ENCODE measurements around the gene ABCG1. TPM values are rescaled to one million over a fixed set of nuclear protein-coding genes. Genes with fewer than 3 reads are reported as not detected.

Gene ABCG1
- total and polyA plus RNA-seq, 2 of the 4 experiments (the other 2 are of a cell fraction) = 0.19 to 0.36 TPM

DNA sequence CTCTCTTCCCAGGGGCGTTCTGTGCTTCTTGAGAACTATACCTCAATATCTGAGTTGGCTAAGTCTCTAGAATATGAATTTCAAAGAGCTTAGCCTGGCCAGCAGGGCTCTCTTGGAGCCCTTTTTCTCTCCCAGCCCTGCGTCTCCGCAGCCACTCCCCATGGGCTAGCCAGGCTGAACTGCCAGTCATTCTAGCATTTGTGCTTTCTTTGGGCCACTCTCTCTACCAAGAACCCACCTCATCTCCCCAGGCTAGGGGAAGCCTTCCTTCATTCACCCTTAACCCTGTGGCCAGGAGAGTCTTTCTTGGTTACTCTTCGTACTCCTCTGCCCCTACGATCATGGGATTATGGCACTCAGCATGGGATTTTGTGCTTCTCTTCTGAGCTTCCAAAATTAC is 18.2 kb downstream of the ABCG1 start:
- 92% methylated on average over 2 of the region's 5 CpGs; no CpG with 5 or more reads in 1 of the 2 experiments for WGBS, 2 experiments (ENCODE audit: extremely low coverage in 2 of 2, insufficient read length in 1 of 2)

More for the DNA sequence above, 18.2 kb downstream of the ABCG1 start:
- Histone ChIP-seq H3K4me2 (ENCODE audit: low read depth, low read length) (no peak overlapping the region), H3K23ac (ENCODE audit: low read depth, low read length) (0 out of 2 replicates have a peak overlapping the region, but pooled peaks have one; percentile 14), H2BK5ac (ENCODE audit: low read depth, low read length, poor library complexity, severe bottlenecking) (no peak overlapping the region), H3K4ac (ENCODE audit: low read depth, low read length) (no peak overlapping the region), H3K4me3 (ENCODE audit: insufficient read depth, low read depth, low read length) (no peak overlapping the region), H4K91ac (ENCODE audit: insufficient read depth, low read depth, low read length) (no peak overlapping the region), H2BK120ac (ENCODE audit: low read depth, low read length) (no peak overlapping the region), H3K56ac (ENCODE audit: extremely low read depth, insufficient read depth, low read length) (no peak overlapping the region), H3K27me3 (ENCODE audit: control insufficient read depth, insufficient read depth, low read length) (peaks cover 20% of the 10 kb centered on the region), H4K5ac (ENCODE audit: low read depth, low read length) (no peak overlapping the region), H3K9me3 (ENCODE audit: control insufficient read depth, insufficient read depth, low read length) (no peaks in the 10 kb centered on the region), H4K8ac (ENCODE audit: low read depth in 2 of 2, low read length in 2 of 2) (no peak overlapping the region), H2BK15ac (ENCODE audit: low read depth, low read length) (no peak overlapping the region), H2AFZ (replicated peaks; ENCODE audit: low read length, poor library complexity) (no peak overlapping the region), H2BK20ac (ENCODE audit: low read depth, low read length) (no peak overlapping the region), H3K36me3 (ENCODE audit: control insufficient read depth, insufficient read depth, low read length) (no peaks in the 10 kb centered on the region), H3K27ac (ENCODE audit: insufficient read depth, low read length) (no peak overlapping the region), H2AK5ac (ENCODE audit: low read depth, low read length) (no peak overlapping the region), H3K79me1 (ENCODE audit: low read depth in 1 of 2, low read length in 2 of 2) (no peaks in the 10 kb centered on the region), H3K4me1 (ENCODE audit: control insufficient read depth, insufficient read depth, low read length) (peaks cover 21% of the 10 kb centered on the region), H3K9me1 (ENCODE audit: insufficient read depth, low read length) (0 out of 2 replicates have a peak, but pooled peaks cover 6% of the 10 kb centered on the region), H3K18ac (ENCODE audit: low read depth, low read length) (no peak overlapping the region), H3K9ac (ENCODE audit: low read depth, low read length) (no peak overlapping the region), H4K20me1 (ENCODE audit: insufficient read depth, low read length) (no peaks in the 10 kb centered on the region; the same call in 1 of the 2 replicates), H3K14ac (replicated peaks; ENCODE audit: low read depth, low read length) (no peak overlapping the region), H2AK9ac (replicated peaks; ENCODE audit: low read depth, low read length, poor library complexity) (no peak overlapping the region)
- no peak for TF ChIP-seq SMC3 (IDR thresholded peaks at IDR 0.05; ENCODE audit: low read depth, low read length)
- no peak for TF ChIP-seq RAD21 (IDR thresholded peaks at IDR 0.05; ENCODE audit: low read length)
- no peak for TF ChIP-seq MAFK (IDR thresholded peaks at IDR 0.05; ENCODE audit: low read depth, low read length)
- TF ChIP-seq NFE2L2 (IDR thresholded peaks at IDR 0.05; ENCODE audit: low read depth, low read length) = no peak
- no peak for TF ChIP-seq CEBPB (IDR thresholded peaks at IDR 0.05; ENCODE audit: low read depth, low read length)
- TF ChIP-seq, protein P1, sequence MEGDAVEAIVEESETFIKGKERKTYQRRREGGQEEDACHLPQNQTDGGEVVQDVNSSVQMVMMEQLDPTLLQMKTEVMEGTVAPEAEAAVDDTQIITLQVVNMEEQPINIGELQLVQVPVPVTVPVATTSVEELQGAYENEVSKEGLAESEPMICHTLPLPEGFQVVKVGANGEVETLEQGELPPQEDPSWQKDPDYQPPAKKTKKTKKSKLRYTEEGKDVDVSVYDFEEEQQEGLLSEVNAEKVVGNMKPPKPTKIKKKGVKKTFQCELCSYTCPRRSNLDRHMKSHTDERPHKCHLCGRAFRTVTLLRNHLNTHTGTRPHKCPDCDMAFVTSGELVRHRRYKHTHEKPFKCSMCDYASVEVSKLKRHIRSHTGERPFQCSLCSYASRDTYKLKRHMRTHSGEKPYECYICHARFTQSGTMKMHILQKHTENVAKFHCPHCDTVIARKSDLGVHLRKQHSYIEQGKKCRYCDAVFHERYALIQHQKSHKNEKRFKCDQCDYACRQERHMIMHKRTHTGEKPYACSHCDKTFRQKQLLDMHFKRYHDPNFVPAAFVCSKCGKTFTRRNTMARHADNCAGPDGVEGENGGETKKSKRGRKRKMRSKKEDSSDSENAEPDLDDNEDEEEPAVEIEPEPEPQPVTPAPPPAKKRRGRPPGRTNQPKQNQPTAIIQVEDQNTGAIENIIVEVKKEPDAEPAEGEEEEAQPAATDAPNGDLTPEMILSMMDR (conservative IDR thresholded peaks at IDR 0.05; ENCODE audit: low read depth, low read length) = no peak
- no peak for TF ChIP-seq RFX5 (IDR thresholded peaks at IDR 0.05; ENCODE audit: low read depth, low read length)
- no peak for TF ChIP-seq RCOR1 (IDR thresholded peaks at IDR 0.05; ENCODE audit: insufficient replicate concordance, low read length)
- no peak for TF ChIP-seq POLR2A (IDR thresholded peaks at IDR 0.05; ENCODE audit: low read depth, low read length)
- no peak for TF ChIP-seq BHLHE40 (IDR thresholded peaks at IDR 0.05; ENCODE audit: low read depth, low read length)
- TF ChIP-seq, protein P2, sequence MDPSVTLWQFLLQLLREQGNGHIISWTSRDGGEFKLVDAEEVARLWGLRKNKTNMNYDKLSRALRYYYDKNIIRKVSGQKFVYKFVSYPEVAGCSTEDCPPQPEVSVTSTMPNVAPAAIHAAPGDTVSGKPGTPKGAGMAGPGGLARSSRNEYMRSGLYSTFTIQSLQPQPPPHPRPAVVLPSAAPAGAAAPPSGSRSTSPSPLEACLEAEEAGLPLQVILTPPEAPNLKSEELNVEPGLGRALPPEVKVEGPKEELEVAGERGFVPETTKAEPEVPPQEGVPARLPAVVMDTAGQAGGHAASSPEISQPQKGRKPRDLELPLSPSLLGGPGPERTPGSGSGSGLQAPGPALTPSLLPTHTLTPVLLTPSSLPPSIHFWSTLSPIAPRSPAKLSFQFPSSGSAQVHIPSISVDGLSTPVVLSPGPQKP (IDR thresholded peaks at IDR 0.05; ENCODE audit: borderline replicate concordance, low read depth, low read length) = no peak
- TF ChIP-seq, protein P3, sequence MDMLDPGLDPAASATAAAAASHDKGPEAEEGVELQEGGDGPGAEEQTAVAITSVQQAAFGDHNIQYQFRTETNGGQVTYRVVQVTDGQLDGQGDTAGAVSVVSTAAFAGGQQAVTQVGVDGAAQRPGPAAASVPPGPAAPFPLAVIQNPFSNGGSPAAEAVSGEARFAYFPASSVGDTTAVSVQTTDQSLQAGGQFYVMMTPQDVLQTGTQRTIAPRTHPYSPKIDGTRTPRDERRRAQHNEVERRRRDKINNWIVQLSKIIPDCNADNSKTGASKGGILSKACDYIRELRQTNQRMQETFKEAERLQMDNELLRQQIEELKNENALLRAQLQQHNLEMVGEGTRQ (IDR thresholded peaks at IDR 0.05; ENCODE audit: low read depth, low read length) = no peak
- no peak for TF ChIP-seq CHD1 (IDR thresholded peaks at IDR 0.05; ENCODE audit: low read depth, low read length)
- no peak for TF ChIP-seq MXI1 (IDR thresholded peaks at IDR 0.05; ENCODE audit: borderline replicate concordance, low read depth, low read length)
- TF ChIP-seq FOS (IDR thresholded peaks at IDR 0.05; ENCODE audit: low read depth, low read length) = no peak
- TF ChIP-seq MAZ (IDR thresholded peaks at IDR 0.05; ENCODE audit: borderline replicate concordance, low read depth, low read length) = no peak
- dilution Hi-C loops (cut with HindIII; ENCODE audit: low sequenced_read_pairs, unreplicated experiment) (no loop called here), in situ Hi-C loops (cut with MboI; ENCODE audit: low sequenced_read_pairs) (no loop called here), intact Hi-C loops (cut with micrococcal nuclease) (no loop called here)
- DNase-seq = no peak
- CTCF ChIA-PET = no interaction called here
- POLR2A ChIA-PET (ENCODE audit: unreplicated experiment) = interaction anchor here (0.5 kb wide), 1 partner anchor 13 kb away, joined by 4 read pairs; no protein-coding TSS in a partner anchor
- ATAC-seq (ENCODE audit: low read depth) = no peak
- no TSS peak for BruUV-seq (replicated peaks)
